A673 (cell line): Measurements from ENCODE around the gene GSG1L. TPM values are rescaled to one million over a fixed set of nuclear protein-coding genes. Genes with fewer than 3 reads are reported as not detected.

Source experiments
- BruUV-seq: library from RNA; stranded (reverse); fragments of 400-500 nt; replicated peaks from 2 replicates; lab custom pipeline; 2021; lab: Mats Ljungman, UMichigan
- CTCF ChIA-PET: fragments of 300-600 bp; sonication (Branson Sonifier 250); formaldehyde crosslinking; loops from one replicate; lab custom pipeline; 2022; ENCODE audit warnings: antibody characterized with exemption; lab: Charles Lee
- POLR2A ChIA-PET: fragments of 300-600 bp; sonication (Branson Sonifier 250); formaldehyde crosslinking; loops from one replicate; lab custom pipeline; 2022; ENCODE audit warnings: antibody characterized with exemption; ENCODE audit not compliant: low non-redundant PET; lab: Charles Lee
- DNase-seq: peaks from one replicate; pipeline ENCODE4 v3.0.0-alpha.2; 2015; ENCODE audit warnings: low spot score
- H3K27ac ChIP-seq: fragments of 200-600 bp; sonication (generic); 2 replicates; pipeline ENCODE4 v1.5.1; 2016; ENCODE audit warnings: mixed run types, low read depth, mild to moderate bottlenecking, mixed read lengths, antibody characterized with exemption, low read length; ENCODE audit not compliant: poor library complexity, severe bottlenecking
- H3K27me3 ChIP-seq: fragments of 200-600 bp; sonication (generic); replicated peaks from 2 replicates; pipeline ENCODE4 v1.6.1; 2017; ENCODE audit warnings: mixed run types, low read depth, mild to moderate bottlenecking, mixed read lengths, antibody characterized with exemption, low read length; ENCODE audit not compliant: insufficient read depth, poor library complexity
- H3K36me3 ChIP-seq: fragments of 200-600 bp; sonication (generic); 2 replicates; pipeline ENCODE4 v1.6.1; 2016; ENCODE audit warnings: mixed run types, mild to moderate bottlenecking, mixed read lengths, antibody characterized with exemption, low read length; ENCODE audit not compliant: insufficient read depth, poor library complexity, severe bottlenecking
- H3K4me1 ChIP-seq: fragments of 200-600 bp; sonication (generic); 2 replicates; pipeline ENCODE4 v1.6.1; 2017; ENCODE audit warnings: mixed run types, mild to moderate bottlenecking, mixed read lengths, antibody characterized with exemption, low read length; ENCODE audit not compliant: insufficient read depth, poor library complexity, severe bottlenecking
- H3K4me3 ChIP-seq: fragments of 200-600 bp; sonication (generic); 2 replicates; pipeline ENCODE4 v1.5.1; 2016; ENCODE audit warnings: low read depth, mixed run types, mild to moderate bottlenecking, mixed read lengths, low read length; ENCODE audit not compliant: poor library complexity, severe bottlenecking
- H3K9me3 ChIP-seq: fragments of 200-600 bp; sonication (generic); 2 replicates; pipeline ENCODE4 v1.6.1; 2016; ENCODE audit warnings: mixed run types, low read depth, mild to moderate bottlenecking, mixed read lengths, antibody characterized with exemption, low read length; ENCODE audit not compliant: poor library complexity, severe bottlenecking
- EZH2 ChIP-seq: fragments of 200-600 bp; sonication (generic); IDR thresholded peaks from 2 replicates; pipeline ENCODE4 v1.6.1; 2017; ENCODE audit warnings: borderline replicate concordance, low read depth, mild to moderate bottlenecking, mixed read lengths, antibody characterized with exemption, low read length; ENCODE audit not compliant: poor library complexity, severe bottlenecking
- intact Hi-C: fragments of 100-400 bp; cut with micrococcal nuclease; formaldehyde crosslinking; loops from one replicate; pipeline ENCODE4 v1.10.0; 2022; ENCODE audit not compliant: unreplicated experiment
- total RNA-seq: library from RNA; stranded (reverse); gene quantifications from 2 replicates; pipeline ENCODE4 v1.2.3, GENCODE V29; 2021
- TF ChIP-seq, protein P1 (sequence below): fragments of 300-800, 200-600 bp; sonication (generic); conservative IDR thresholded peaks from 2 replicates; pipeline ENCODE4 v1.5.1; 2017; ENCODE audit warnings: low read depth, mild to moderate bottlenecking, antibody characterized with exemption, low read length, moderate library complexity, mixed read lengths

The GSG1L gene
- total RNA-seq, 1 experiment from 2014 or later = not detected

GRCh38 chr16:27806388-27806787 is 257.1 kb downstream of the GSG1L start:
- no peak for DNase-seq
- Histone ChIP-seq H3K9me3 (no peaks in the 10 kb centered on the region), H3K27me3 (peaks cover 23% of the 10 kb centered on the region), H3K36me3 (no peaks in the 10 kb centered on the region), H3K4me1 (no peaks in the 10 kb centered on the region), H3K4me3 (no peak overlapping the region), H3K27ac (no peak overlapping the region)
- BruUV-seq = no TSS peak
- ChIA-PET CTCF (no interaction called here), POLR2A (no interaction called here)
- TF ChIP-seq, protein P1, sequence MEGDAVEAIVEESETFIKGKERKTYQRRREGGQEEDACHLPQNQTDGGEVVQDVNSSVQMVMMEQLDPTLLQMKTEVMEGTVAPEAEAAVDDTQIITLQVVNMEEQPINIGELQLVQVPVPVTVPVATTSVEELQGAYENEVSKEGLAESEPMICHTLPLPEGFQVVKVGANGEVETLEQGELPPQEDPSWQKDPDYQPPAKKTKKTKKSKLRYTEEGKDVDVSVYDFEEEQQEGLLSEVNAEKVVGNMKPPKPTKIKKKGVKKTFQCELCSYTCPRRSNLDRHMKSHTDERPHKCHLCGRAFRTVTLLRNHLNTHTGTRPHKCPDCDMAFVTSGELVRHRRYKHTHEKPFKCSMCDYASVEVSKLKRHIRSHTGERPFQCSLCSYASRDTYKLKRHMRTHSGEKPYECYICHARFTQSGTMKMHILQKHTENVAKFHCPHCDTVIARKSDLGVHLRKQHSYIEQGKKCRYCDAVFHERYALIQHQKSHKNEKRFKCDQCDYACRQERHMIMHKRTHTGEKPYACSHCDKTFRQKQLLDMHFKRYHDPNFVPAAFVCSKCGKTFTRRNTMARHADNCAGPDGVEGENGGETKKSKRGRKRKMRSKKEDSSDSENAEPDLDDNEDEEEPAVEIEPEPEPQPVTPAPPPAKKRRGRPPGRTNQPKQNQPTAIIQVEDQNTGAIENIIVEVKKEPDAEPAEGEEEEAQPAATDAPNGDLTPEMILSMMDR = no peak
- no peak for TF ChIP-seq EZH2
- intact Hi-C loops = no loop called here

GRCh38 chr16:27805828-27806351 is 257.6 kb downstream of the GSG1L start:
- peaks cover 28% of the 10 kb centered on the region for H3K27me3 ChIP-seq
- H3K9me3 ChIP-seq = no peaks in the 10 kb centered on the region
- no TSS peak for BruUV-seq
- no peaks in the 10 kb centered on the region for H3K4me1 ChIP-seq
- H3K36me3 ChIP-seq = no peaks in the 10 kb centered on the region
- CTCF ChIA-PET = no interaction called here
- H3K4me3 ChIP-seq = no peak overlapping the region
- POLR2A ChIA-PET = no interaction called here
- H3K27ac ChIP-seq = no peak overlapping the region
- intact Hi-C loops = no loop called here
- no peak for TF ChIP-seq EZH2
- TF ChIP-seq, protein P1 = no peak
- no peak for DNase-seq

DNA sequence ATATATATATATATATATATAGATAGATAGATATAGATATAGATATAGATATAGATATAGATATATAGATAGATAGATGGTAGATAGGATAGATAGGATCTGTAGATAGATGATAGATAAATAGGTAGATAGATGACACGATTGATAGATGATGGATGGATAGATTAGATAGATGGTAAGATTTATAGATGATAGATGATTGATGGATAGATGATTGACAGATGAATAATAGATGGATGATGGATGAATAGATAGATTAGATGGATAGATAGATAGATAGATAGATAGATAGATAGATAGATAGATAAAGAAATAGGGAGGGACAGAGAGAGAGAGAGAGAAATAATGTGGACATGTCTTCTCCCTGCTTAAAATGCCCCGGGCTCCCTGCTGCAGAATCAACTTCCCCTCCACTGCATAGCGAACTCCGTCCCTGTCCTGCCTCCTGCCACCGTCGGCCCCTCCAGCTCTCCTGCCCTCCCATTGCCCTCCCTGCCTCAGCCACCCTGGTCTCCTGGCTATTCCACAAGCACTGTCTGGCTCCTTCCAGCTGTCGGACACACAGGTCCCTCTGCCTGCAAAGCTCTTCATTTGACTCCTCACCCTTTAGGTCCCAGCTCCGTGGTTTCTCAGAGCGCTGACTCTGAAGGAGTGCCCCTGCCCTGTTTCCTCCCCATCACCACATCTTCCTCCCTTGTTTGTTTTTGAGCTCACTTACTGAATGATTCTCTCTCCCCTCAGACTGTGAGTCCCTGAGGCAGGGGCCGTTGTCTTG is 259.6 kb downstream of the GSG1L start:
- H3K36me3 ChIP-seq = no peaks in the 10 kb centered on the region
- TF ChIP-seq, protein P1 = no peak
- no peak for TF ChIP-seq EZH2
- H3K4me1 ChIP-seq = no peaks in the 10 kb centered on the region
- no peak for DNase-seq
- H3K4me3 ChIP-seq = no peak overlapping the region
- H3K27ac ChIP-seq = no peak overlapping the region
- peaks cover 39% of the 10 kb centered on the region for H3K27me3 ChIP-seq
- BruUV-seq = no TSS peak
- intact Hi-C loops = no loop called here
- ChIA-PET POLR2A (no interaction called here), CTCF (no interaction called here)
- H3K9me3 ChIP-seq = no peaks in the 10 kb centered on the region
